ENCODE data around the gene SPAG16. TPM values are rescaled to one million over a fixed set of nuclear protein-coding genes. Genes with fewer than 3 reads are reported as not detected.

Gene SPAG16
- total and polyA plus RNA-seq, 10 donors: 9.0 to 19.7 (median 12.2) TPM

GRCh38 chr2:213425618-213426017 lies 141.4 kb downstream of the SPAG16 start:
- H3K9me3 ChIP-seq: peaks cover 3 to 27% (median 20%) of the 10 kb centered on the region in 8 donors
- no peaks in the 10 kb centered on the region for H3K4me1 ChIP-seq
- TF ChIP-seq POLR2A (IDR thresholded peaks at IDR 0.05) (no peak), POLR2AphosphoS5 (IDR thresholded peaks at IDR 0.05) (no peak), CTCF (IDR thresholded peaks at IDR 0.05 in 8 of 11, conservative IDR thresholded peaks at IDR 0.05 in 3 of 11) (no peak)
- no peak overlapping the region for H3K4me3 ChIP-seq
- no peak overlapping the region for H3K27ac ChIP-seq
- H3K27me3 ChIP-seq (replicated peaks in 1 of 7): no peaks in the 10 kb centered on the region
- H3K36me3 ChIP-seq: no peaks in the 10 kb centered on the region
- intact Hi-C loops (cut with DNase I; ENCODE audit: low total_unique reads): no loop called here
- no peak for DNase-seq
- WGBS, 5 donors: 62 to 79% (median 71%) methylated on average over 1 of the region's 1 CpG

GRCh38 chr2:213429516-213429915 lies 145.3 kb downstream of the SPAG16 start:
- Histone ChIP-seq H3K36me3 (no peaks in the 10 kb centered on the region), H3K4me1 (no peaks in the 10 kb centered on the region), H3K27ac (no peak overlapping the region), H3K27me3 (replicated peaks in 1 of 7) (no peaks in the 10 kb centered on the region), H3K9me3 (peaks cover 3 to 39% (median 28%) of the 10 kb centered on the region in 8 donors), H3K4me3 (no peak overlapping the region)
- TF ChIP-seq POLR2AphosphoS5 (IDR thresholded peaks at IDR 0.05) (no peak), CTCF (IDR thresholded peaks at IDR 0.05 in 8 of 11, conservative IDR thresholded peaks at IDR 0.05 in 3 of 11) (no peak), POLR2A (IDR thresholded peaks at IDR 0.05) (no peak)
- no peak for DNase-seq
- intact Hi-C loops (cut with DNase I; ENCODE audit: low total_unique reads): no loop called here
- 66 to 87% (median 81%) methylated on average over 2 of the region's 2 CpGs for WGBS, 5 donors

GRCh38 chr2:213443921-213444320 lies 159.7 kb downstream of the SPAG16 start:
- Histone ChIP-seq H3K36me3 (no peaks in the 10 kb centered on the region), H3K9me3 (peaks cover 0 to 55% (median 49%) of the 10 kb centered on the region in 8 donors), H3K27me3 (replicated peaks in 1 of 7) (no peaks in the 10 kb centered on the region), H3K4me1 (no peaks in the 10 kb centered on the region), H3K27ac (no peak overlapping the region), H3K4me3 (no peak overlapping the region)
- DNase-seq: no peak
- TF ChIP-seq POLR2AphosphoS5 (IDR thresholded peaks at IDR 0.05) (no peak), POLR2A (IDR thresholded peaks at IDR 0.05) (no peak), CTCF (IDR thresholded peaks at IDR 0.05 in 8 of 11, conservative IDR thresholded peaks at IDR 0.05 in 3 of 11) (no peak)
- intact Hi-C loops (cut with DNase I; ENCODE audit: low total_unique reads): no loop called here
- WGBS, 5 donors: 75 to 86% (median 82%) methylated on average over 2 of the region's 2 CpGs

GRCh38 chr2:213451542-213452239 lies 167.4 kb downstream of the SPAG16 start:
- Histone ChIP-seq H3K27ac (no peak overlapping the region), H3K4me3 (no peak overlapping the region), H3K36me3 (no peaks in the 10 kb centered on the region), H3K4me1 (no peaks in the 10 kb centered on the region), H3K9me3 (peaks cover 0 to 34% (median 29%) of the 10 kb centered on the region in 8 donors), H3K27me3 (replicated peaks in 1 of 7) (no peaks in the 10 kb centered on the region)
- no peak for TF ChIP-seq POLR2AphosphoS5 (IDR thresholded peaks at IDR 0.05)
- no peak for TF ChIP-seq POLR2A (IDR thresholded peaks at IDR 0.05)
- TF ChIP-seq CTCF (IDR thresholded peaks at IDR 0.05 in 8 of 11, conservative IDR thresholded peaks at IDR 0.05 in 3 of 11): no peak
- 56 to 66% (median 58%) methylated on average over 12 of the region's 12 CpGs for WGBS, 5 donors
- intact Hi-C loops (cut with DNase I; ENCODE audit: low total_unique reads): no loop called here
- DNase-seq: no peak

All from spleen (tissue), 11 donors.